GM23248 (cell line): ENCODE data around the gene PAK2. TPM values are rescaled to one million over a fixed set of nuclear protein-coding genes. Genes with fewer than 3 reads are reported as not detected.

Experiments used
- DNase-seq: peaks from one replicate; pipeline ENCODE4 v3.0.0-alpha.2; 2015
- H2AFZ ChIP-seq: fragments of 200-600 bp; sonication (generic); 2 replicates; pipeline ENCODE4 v1.6.1; 2016; ENCODE audit warnings: antibody characterized with exemption
- H3F3A ChIP-seq: fragments of 200-600 bp; sonication (generic); 2 replicates; pipeline ENCODE4 v1.6.1; 2016; ENCODE audit warnings: mild to moderate bottlenecking, antibody characterized with exemption, mixed run types; ENCODE audit not compliant: insufficient read depth
- H3K27ac ChIP-seq: fragments of 200-600 bp; sonication (generic); 2 replicates; pipeline ENCODE4 v1.5.1; 2016; ENCODE audit warnings: mild to moderate bottlenecking
- H3K27me3 ChIP-seq: fragments of 200-600 bp; sonication (generic); replicated peaks from 2 replicates; pipeline ENCODE4 v1.6.1; 2016; ENCODE audit warnings: mild to moderate bottlenecking; ENCODE audit not compliant: insufficient read depth
- H3K36me3 ChIP-seq: fragments of 200-600 bp; sonication (generic); 2 replicates; pipeline ENCODE4 v1.6.1; 2016; ENCODE audit warnings: low read depth, mild to moderate bottlenecking
- H3K4me1 ChIP-seq: fragments of 200-600 bp; sonication (generic); 2 replicates; pipeline ENCODE4 v1.6.1; 2016; ENCODE audit warnings: mild to moderate bottlenecking; ENCODE audit not compliant: insufficient read depth
- H3K4me2 ChIP-seq: fragments of 200-600 bp; sonication (generic); one replicate; pipeline ENCODE4 v1.6.1; 2016; ENCODE audit warnings: mild to moderate bottlenecking; ENCODE audit not compliant: unreplicated experiment
- H3K4me3 ChIP-seq: fragments of 200-600 bp; sonication (generic); 2 replicates; pipeline ENCODE4 v1.5.1; 2016; ENCODE audit warnings: mild to moderate bottlenecking
- H3K79me2 ChIP-seq: fragments of 200-600 bp; sonication (generic); 2 replicates; pipeline ENCODE4 v1.6.1; 2016; ENCODE audit warnings: mild to moderate bottlenecking; ENCODE audit not compliant: insufficient read depth
- H3K9ac ChIP-seq: fragments of 200-600 bp; sonication (generic); 2 replicates; pipeline ENCODE4 v1.6.1; 2016; ENCODE audit warnings: mild to moderate bottlenecking
- H3K9me2 ChIP-seq: fragments of 200-600 bp; sonication (generic); 2 replicates; pipeline ENCODE4 v1.6.1; 2016; ENCODE audit warnings: mixed run types, mild to moderate bottlenecking, moderate library complexity; ENCODE audit not compliant: insufficient read depth
- H3K9me3 ChIP-seq: fragments of 200-600 bp; sonication (generic); one replicate; pipeline ENCODE4 v1.6.1; 2017; ENCODE audit warnings: low read depth
- H4K20me1 ChIP-seq: fragments of 200-600 bp; sonication (generic); 2 replicates; pipeline ENCODE4 v1.6.0; 2016; ENCODE audit not compliant: insufficient read depth
- EZH2 ChIP-seq: fragments of 200-600 bp; sonication (generic); IDR thresholded peaks from 2 replicates; pipeline ENCODE4 v1.6.1; 2018; ENCODE audit warnings: antibody characterized with exemption, mild to moderate bottlenecking; ENCODE audit not compliant: insufficient read depth, poor library complexity, severe bottlenecking
- EZH2phosphoT487 ChIP-seq: fragments of 200-600 bp; sonication (generic); IDR thresholded peaks from 2 replicates; pipeline ENCODE4 v1.6.1; 2018; ENCODE audit warnings: antibody characterized with exemption, moderate library complexity, mild to moderate bottlenecking, low read depth; ENCODE audit not compliant: insufficient read depth
- WGBS, 2 experiments: methylation state at CpG; one replicate each; pipeline ENCODE4 v1.1.6; 2015 to 2017; ENCODE audit warnings: low lambda C conversion rate in 2 of 2, low coverage in 1 of 2; ENCODE audit errors: missing lambda C conversion rate in 2 of 2; 5-methylcytosine and 5-hydroxymethylcytosine counted together
- in situ Hi-C: fragments of 300-500 bp; cut with MboI; formaldehyde crosslinking; loops from 2 replicates; pipeline ENCODE4 v1.15.0; 2020
- polyA plus RNA-seq: library from polyadenylated mRNA; unstranded; fragments of >200 nt; fragmentation: Nextera tagmentation; extraction: Ambion mirVana; gene quantifications from 2 replicates; pipeline ENCODE4 v1.2.1, GENCODE V29; 2016
- total RNA-seq: library from RNA; depleted of rRNA; stranded (reverse); fragments of >200 nt; shearing (Covaris generic); gene quantifications from 2 replicates; pipeline ENCODE4 v1.2.3, GENCODE V29; 2014

Gene PAK2
- total and polyA plus RNA-seq, 2 experiments from 2014 or later = 24.4 to 30.5 TPM

DNA sequence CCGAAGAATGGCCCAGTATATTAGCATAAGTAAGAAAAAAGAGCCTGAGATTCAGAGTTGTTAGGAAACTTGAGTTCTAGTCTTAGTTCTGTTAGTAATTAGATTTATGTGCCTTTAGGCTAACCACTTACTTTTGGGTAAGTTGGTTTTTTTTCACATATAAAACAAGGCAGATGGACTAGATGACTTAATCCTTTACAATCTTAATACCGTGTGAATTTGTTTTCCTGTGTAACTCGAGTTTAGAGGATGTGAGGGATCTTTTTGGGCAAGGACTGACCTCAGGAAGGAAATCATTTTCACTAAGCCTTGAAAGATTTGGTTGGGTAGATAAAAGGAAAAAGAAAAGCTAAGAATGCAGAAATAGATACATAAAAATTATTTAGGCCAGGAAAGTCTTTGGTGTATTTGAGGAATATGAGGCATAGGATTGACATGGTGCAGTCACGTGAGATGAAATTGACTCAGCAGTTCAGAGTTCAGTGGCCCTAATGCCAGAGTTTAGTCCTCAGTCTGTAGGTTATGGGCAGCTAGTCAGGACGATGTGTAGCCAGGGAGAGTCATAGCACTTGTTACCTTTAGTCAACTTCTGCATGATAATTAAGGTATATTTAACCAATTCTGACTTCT, 34.6 kb downstream of the PAK2 start:
- WGBS, 2 experiments = 33 to 40% methylated on average over 5 of the region's 5 CpGs
- Histone ChIP-seq H3K27me3 (no peaks in the 10 kb centered on the region), H3K4me3 (peak overlapping the region; percentile 9; the same call in 1 of the 2 replicates), H3K4me2 (peak overlapping the region; percentile 38), H3K27ac (peak overlapping the region; percentile 69), H3K4me1 (peaks cover 37% of the 10 kb centered on the region), H3F3A (peaks cover 54% of the 10 kb centered on the region), H3K9me2 (no peaks in the 10 kb centered on the region), H2AFZ (no peak overlapping the region), H3K79me2 (peaks cover 86% of the 10 kb centered on the region), H3K36me3 (no peaks in the 10 kb centered on the region), H3K9ac (peak overlapping the region; percentile 24; the same call in 1 of the 2 replicates), H3K9me3 (no peaks in the 10 kb centered on the region), H4K20me1 (peaks cover 29% of the 10 kb centered on the region)
- TF ChIP-seq EZH2phosphoT487 (no peak), EZH2 (no peak)
- DNase-seq = peak; percentile 66
- in situ Hi-C loops = no loop called here

DNA sequence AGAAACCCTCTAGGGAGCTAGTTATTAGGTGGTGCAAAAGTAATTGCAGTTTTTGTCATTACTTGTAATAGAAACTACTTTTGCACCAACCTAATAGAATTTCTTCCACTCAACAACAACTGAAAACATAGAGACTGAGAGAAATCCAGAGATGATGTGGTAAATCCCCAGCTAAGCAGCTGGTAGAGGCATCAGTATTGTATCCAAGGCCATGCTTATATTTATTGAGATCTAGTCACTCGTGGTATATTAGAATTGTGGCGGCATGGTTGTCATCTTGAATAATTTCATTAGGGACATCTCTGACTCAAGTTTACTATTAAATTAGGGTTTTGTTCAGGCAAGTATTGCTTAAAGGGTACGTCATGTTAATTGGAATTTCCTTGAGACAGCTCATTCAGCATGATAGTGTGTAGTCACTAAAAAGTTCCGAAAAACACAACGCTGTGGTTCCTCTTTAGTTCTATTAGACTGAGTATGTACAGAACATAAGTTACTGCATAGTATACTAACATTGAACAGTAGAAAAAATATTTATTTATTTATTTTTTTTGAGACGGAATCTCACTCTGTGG, 35.3 kb downstream of the PAK2 start:
- no peaks in the 10 kb centered on the region for H3K36me3 ChIP-seq
- peaks cover 43% of the 10 kb centered on the region for H3K4me1 ChIP-seq
- H3F3A ChIP-seq = peaks cover 60% of the 10 kb centered on the region
- peak; percentile 87 for DNase-seq
- H3K27me3 ChIP-seq = no peaks in the 10 kb centered on the region
- peak overlapping the region; percentile 69 for H3K27ac ChIP-seq
- peaks cover 86% of the 10 kb centered on the region for H3K79me2 ChIP-seq
- H4K20me1 ChIP-seq = peaks cover 32% of the 10 kb centered on the region
- H3K4me3 ChIP-seq = peak overlapping the region; percentile 9; the same call in 1 of the 2 replicates
- H3K9me2 ChIP-seq = no peaks in the 10 kb centered on the region
- in situ Hi-C loops = no loop called here
- H3K4me2 ChIP-seq = peak overlapping the region; percentile 38
- TF ChIP-seq EZH2phosphoT487 (no peak), EZH2 (no peak)
- peak overlapping the region; percentile 24; the same call in 1 of the 2 replicates for H3K9ac ChIP-seq
- H3K9me3 ChIP-seq = no peaks in the 10 kb centered on the region
- WGBS, 2 experiments = 15 to 16% methylated on average over 6 of the region's 6 CpGs
- H2AFZ ChIP-seq = no peak overlapping the region

GRCh38 chr3:196775938-196776337, 36.3 kb downstream of the PAK2 start:
- H2AFZ ChIP-seq = no peak overlapping the region
- no peak overlapping the region for H3K4me3 ChIP-seq
- no peak overlapping the region for H3K27ac ChIP-seq
- in situ Hi-C loops = no loop called here
- peaks cover 86% of the 10 kb centered on the region for H3K79me2 ChIP-seq
- H3K9me2 ChIP-seq = no peaks in the 10 kb centered on the region
- H3K9me3 ChIP-seq = no peaks in the 10 kb centered on the region
- peaks cover 45% of the 10 kb centered on the region for H3K4me1 ChIP-seq
- no peak for TF ChIP-seq EZH2
- peaks cover 32% of the 10 kb centered on the region for H4K20me1 ChIP-seq
- H3K9ac ChIP-seq = no peak overlapping the region
- no peak for DNase-seq
- no peak overlapping the region for H3K4me2 ChIP-seq
- peaks cover 69% of the 10 kb centered on the region for H3F3A ChIP-seq
- no peaks in the 10 kb centered on the region for H3K27me3 ChIP-seq
- WGBS, 2 experiments = 94 to 96% methylated on average over 9 of the region's 9 CpGs
- no peaks in the 10 kb centered on the region for H3K36me3 ChIP-seq

- no peak overlapping the region for H3K9ac ChIP-seq
- no peak overlapping the region for H3K27ac ChIP-seq
- no peak for DNase-seq
- no peak overlapping the region for H2AFZ ChIP-seq
- WGBS, 2 experiments = 98 to 99% methylated on average over 8 of the region's 8 CpGs
- no peak overlapping the region for H3K4me3 ChIP-seq
- H3K4me1 ChIP-seq = peaks cover 45% of the 10 kb centered on the region
- H3K9me3 ChIP-seq = no peaks in the 10 kb centered on the region
- H4K20me1 ChIP-seq = peaks cover 27% of the 10 kb centered on the region
- H3K9me2 ChIP-seq = no peaks in the 10 kb centered on the region
- no peaks in the 10 kb centered on the region for H3K27me3 ChIP-seq
- H3F3A ChIP-seq = peaks cover 76% of the 10 kb centered on the region
- peaks cover 86% of the 10 kb centered on the region for H3K79me2 ChIP-seq
- peaks cover 3% of the 10 kb centered on the region for H3K36me3 ChIP-seq
- peak overlapping the region; percentile 40 for H3K4me2 ChIP-seq
- in situ Hi-C loops = no loop called here
- TF ChIP-seq EZH2phosphoT487 = no peak
- no peak for TF ChIP-seq EZH2
Observed at GRCh38 chr3:196777836-196778235, 38.2 kb downstream of the PAK2 start.
